RWPE1 (cell line): ENCODE data around the gene U2AF1L4.

Experiments used
- CTCF ChIA-PET: fragments of 350-600 bp; sonication (Branson Sonifier 250); formaldehyde crosslinking; extraction: SDS; loops from one replicate; lab custom pipeline; 2021; lab: Yijun Ruan, JAX
- POLR2A ChIA-PET: fragments of 400-600 bp; formaldehyde crosslinking; extraction: SDS; loops from one replicate; lab custom pipeline; 2020; ENCODE audit warnings: antibody characterized with exemption; ENCODE audit not compliant: low non-redundant PET; lab: Yijun Ruan, JAX
- DNase-seq: peaks from one replicate; pipeline ENCODE4 v3.0.0; 2012; ENCODE audit warnings: low spot score
- H3K27ac ChIP-seq: fragments of 450-650 bp; 2 replicates; pipeline ENCODE4 v1.5.1; 2017
- TF ChIP-seq, protein P1 (sequence below): fragments of 450-650 bp; conservative IDR thresholded peaks from 2 replicates; pipeline ENCODE4 v1.5.1; 2017; ENCODE audit warnings: low read depth, mild to moderate bottlenecking

The U2AF1L4 gene

GRCh38 chr19:35757749-35758608 lies 12.8 kb upstream of the U2AF1L4 start, which contains the start of gene PROSER3:
Gene PROSER3, plus strand, starts transcription at chr19:35758176. Its CDS starts 40 bp downstream, at chr19:35758216.
- TF ChIP-seq, protein P1, sequence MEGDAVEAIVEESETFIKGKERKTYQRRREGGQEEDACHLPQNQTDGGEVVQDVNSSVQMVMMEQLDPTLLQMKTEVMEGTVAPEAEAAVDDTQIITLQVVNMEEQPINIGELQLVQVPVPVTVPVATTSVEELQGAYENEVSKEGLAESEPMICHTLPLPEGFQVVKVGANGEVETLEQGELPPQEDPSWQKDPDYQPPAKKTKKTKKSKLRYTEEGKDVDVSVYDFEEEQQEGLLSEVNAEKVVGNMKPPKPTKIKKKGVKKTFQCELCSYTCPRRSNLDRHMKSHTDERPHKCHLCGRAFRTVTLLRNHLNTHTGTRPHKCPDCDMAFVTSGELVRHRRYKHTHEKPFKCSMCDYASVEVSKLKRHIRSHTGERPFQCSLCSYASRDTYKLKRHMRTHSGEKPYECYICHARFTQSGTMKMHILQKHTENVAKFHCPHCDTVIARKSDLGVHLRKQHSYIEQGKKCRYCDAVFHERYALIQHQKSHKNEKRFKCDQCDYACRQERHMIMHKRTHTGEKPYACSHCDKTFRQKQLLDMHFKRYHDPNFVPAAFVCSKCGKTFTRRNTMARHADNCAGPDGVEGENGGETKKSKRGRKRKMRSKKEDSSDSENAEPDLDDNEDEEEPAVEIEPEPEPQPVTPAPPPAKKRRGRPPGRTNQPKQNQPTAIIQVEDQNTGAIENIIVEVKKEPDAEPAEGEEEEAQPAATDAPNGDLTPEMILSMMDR = no peak
- peak; percentile 99 for DNase-seq
- POLR2A ChIA-PET = interaction anchor here (0.8 kb wide), 1 partner anchor 10 kb away, joined by 3 read pairs; the partner anchor contains the start of gene LIN37
- CTCF ChIA-PET = no interaction called here
- peak within 1 kb of the TSS; percentile 98 for H3K27ac ChIP-seq

GRCh38 chr19:35757231-35757748 lies 12.1 kb upstream of the U2AF1L4 start:
- CTCF ChIA-PET = no interaction called here
- TF ChIP-seq, protein P1 = no peak
- DNase-seq = no peak
- POLR2A ChIA-PET = interaction anchor here (0.8 kb wide), 1 partner anchor 9 kb away, joined by 4 read pairs; the partner anchor contains the start of gene LIN37
- H3K27ac ChIP-seq = peak overlapping the region; percentile 98

- peak within 1 kb of the TSS; percentile 98 for H3K27ac ChIP-seq
Observed at GRCh38 chr19:35756377-35757230, 11.4 kb upstream of the U2AF1L4 start, which contains the start of gene HSPB6. Gene HSPB6, minus strand, starts transcription at chr19:35757029. Its CDS starts 21 bp downstream, at chr19:35757008.

GRCh38 chr19:35755550-35756376 lies 10.5 kb upstream of the U2AF1L4 start:
- ChIA-PET CTCF (no interaction called here), POLR2A (no interaction called here)
- TF ChIP-seq, protein P1 = no peak
- peak overlapping the region; percentile 98 for H3K27ac ChIP-seq
- DNase-seq = no peak

More at GRCh38 chr19:35756377-35757230, 11.4 kb upstream of the U2AF1L4 start, which contains the start of gene HSPB6:
- no peak for DNase-seq
- ChIA-PET POLR2A (interaction anchor here (0.8 kb wide), 1 partner anchor 8 kb away, joined by 4 read pairs; the partner anchor contains the start of gene LIN37), CTCF (no interaction called here)
- TF ChIP-seq, protein P1 = no peak

GRCh38 chr19:35755131-35755549 lies 9.9 kb upstream of the U2AF1L4 start:
- peak overlapping the region; percentile 98 for H3K27ac ChIP-seq
- DNase-seq = no peak
- POLR2A ChIA-PET = no interaction called here
- TF ChIP-seq, protein P1 = no peak
- CTCF ChIA-PET = no interaction called here
